ENCODE results near the gene PPP1R13B. TPM values are rescaled to one million over a fixed set of nuclear protein-coding genes. Genes with fewer than 3 reads are reported as not detected.

Gene PPP1R13B
- total and polyA plus RNA-seq, 12 donors = 9.6 to 42.4 (median 22.6) TPM

- 76 to 91% (median 80%) methylated on average over 1 of the region's 1 CpG for WGBS, 4 donors
- Histone ChIP-seq H3K9me3 (replicated peaks in 1 of 3) (no peaks in the 10 kb centered on the region), H3K27ac (no peak overlapping the region), H3K36me3 (replicated peaks in 1 of 2) (no peaks in the 10 kb centered on the region), H3K27me3 (no peaks in the 10 kb centered on the region), H3K4me3 (no peak overlapping the region), H3K4me1 (replicated peaks in 1 of 2) (no peaks in the 10 kb centered on the region)
- no peak for DNase-seq
- TF ChIP-seq CTCF (IDR thresholded peaks at IDR 0.05) = no peak
- no peak for TF ChIP-seq POLR2A (IDR thresholded peaks at IDR 0.05)
- intact Hi-C loops (cut with DNase I) = no loop called here
These were observed 85.3 kb downstream of the PPP1R13B start for GRCh38 chr14:103762036-103762435.

DNA sequence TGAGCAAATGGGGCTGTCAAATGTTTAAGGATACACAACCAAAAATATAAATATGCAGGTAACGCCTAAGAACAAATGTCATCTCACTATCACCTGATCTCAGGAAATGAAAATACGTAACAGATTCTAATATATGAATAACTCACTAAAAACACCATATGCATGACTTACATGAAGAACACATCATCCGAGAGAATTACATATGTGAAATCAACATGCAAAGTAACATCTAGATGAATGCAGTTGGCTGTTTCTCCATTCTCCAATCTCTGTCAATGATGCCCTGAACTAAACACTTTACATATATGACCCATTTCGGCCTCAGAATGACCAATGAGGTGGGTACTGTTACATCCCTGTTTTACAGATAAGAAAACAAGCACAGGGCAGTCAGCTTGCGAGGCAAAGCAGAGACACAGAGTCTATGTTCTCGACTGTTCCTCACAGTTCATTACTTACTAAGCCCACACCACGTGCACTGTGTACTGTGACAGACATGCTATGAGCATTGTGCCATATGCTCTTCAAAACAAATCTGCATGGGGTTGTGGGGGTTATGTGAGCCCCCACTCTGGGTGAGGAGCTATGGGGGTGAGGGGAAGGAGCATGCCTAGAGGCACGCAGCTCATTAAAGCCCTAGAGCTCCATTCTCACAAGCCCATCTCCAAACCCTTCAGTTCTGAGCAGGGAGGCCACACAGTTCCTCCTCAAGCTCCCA is 89.2 kb downstream of the PPP1R13B start:
- intact Hi-C loops (cut with DNase I) = no loop called here
- TF ChIP-seq POLR2A (IDR thresholded peaks at IDR 0.05) (no peak), CTCF (IDR thresholded peaks at IDR 0.05) (no peak)
- Histone ChIP-seq H3K4me1 (replicated peaks in 1 of 2) (no peaks in the 10 kb centered on the region), H3K9me3 (replicated peaks in 1 of 3) (no peaks in the 10 kb centered on the region), H3K27ac (no peak overlapping the region), H3K36me3 (replicated peaks in 1 of 2) (no peaks in the 10 kb centered on the region), H3K4me3 (no peak overlapping the region), H3K27me3 (no peaks in the 10 kb centered on the region)
- DNase-seq = peak in 1 of 7 donors; percentile 23
- 94 to 96% (median 95%) methylated on average over 8 of the region's 8 CpGs for WGBS, 4 donors

GRCh38 chr14:103755060-103755459 is 92.3 kb downstream of the PPP1R13B start:
- intact Hi-C loops (cut with DNase I) = no loop called here
- 81 to 92% (median 87%) methylated on average over 6 of the region's 6 CpGs for WGBS, 4 donors

DNA sequence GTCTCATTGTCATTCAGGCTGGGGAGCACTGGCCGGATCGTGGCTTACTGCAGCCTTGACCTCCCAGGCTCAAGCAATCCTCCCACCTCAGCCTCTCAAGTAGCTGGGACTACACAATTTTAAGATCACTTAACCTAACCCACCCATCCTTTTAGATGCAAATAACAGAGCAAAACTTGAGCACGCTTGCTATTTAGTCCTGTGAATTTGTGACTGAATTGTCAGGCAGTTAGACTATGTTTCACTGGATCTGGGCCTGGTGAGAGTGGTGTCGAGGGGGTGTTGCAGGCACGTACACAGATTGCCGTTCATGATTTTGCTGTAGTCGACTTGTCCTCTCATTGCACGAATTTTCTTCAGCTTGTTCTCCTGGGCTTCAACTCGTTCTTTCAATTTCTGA is 93.6 kb downstream of the PPP1R13B start:
- intact Hi-C loops (cut with DNase I) = no loop called here
- peaks cover 0 to 9% of the 10 kb centered on the region in 2 donors for H3K36me3 ChIP-seq (replicated peaks in 1 of 2)
- no peaks in the 10 kb centered on the region for H3K27me3 ChIP-seq
- 79 to 91% (median 86%) methylated on average over 9 of the region's 9 CpGs for WGBS, 4 donors
- TF ChIP-seq CTCF (IDR thresholded peaks at IDR 0.05) (no peak), POLR2A (IDR thresholded peaks at IDR 0.05) (no peak)
- no peaks in the 10 kb centered on the region for H3K9me3 ChIP-seq (replicated peaks in 1 of 3)
- no peak overlapping the region for H3K4me3 ChIP-seq
- no peaks in the 10 kb centered on the region for H3K4me1 ChIP-seq (replicated peaks in 1 of 2)
- no peak overlapping the region for H3K27ac ChIP-seq
- no peak for DNase-seq

More at GRCh38 chr14:103755060-103755459, 92.3 kb downstream of the PPP1R13B start:
- H3K27ac ChIP-seq = no peak overlapping the region
- no peak for TF ChIP-seq CTCF (IDR thresholded peaks at IDR 0.05)
- no peak for TF ChIP-seq POLR2A (IDR thresholded peaks at IDR 0.05)
- no peak for DNase-seq
- H3K27me3 ChIP-seq = no peaks in the 10 kb centered on the region
- H3K4me1 ChIP-seq (replicated peaks in 1 of 2) = no peaks in the 10 kb centered on the region
- H3K9me3 ChIP-seq (replicated peaks in 1 of 3) = no peaks in the 10 kb centered on the region
- H3K36me3 ChIP-seq (replicated peaks in 1 of 2) = no peaks in the 10 kb centered on the region
- no peak overlapping the region for H3K4me3 ChIP-seq

All from adrenal gland (tissue), 12 donors.